ENCODE measurements around the gene FAM149A.

GRCh38 chr4:186144198-186144945 is 39.9 kb downstream of the FAM149A start:
- TF ChIP-seq CTCF (IDR thresholded peaks at IDR 0.05; ENCODE audit: poor library complexity) = no peak
- TF ChIP-seq EZH2phosphoT487 (IDR thresholded peaks at IDR 0.05; ENCODE audit: low read depth, severe bottlenecking, unreplicated experiment) = no peak
- no peak for TF ChIP-seq EZH2 (IDR thresholded peaks at IDR 0.05; ENCODE audit: borderline replicate concordance)

All from hepatocyte (in vitro differentiated cells).